CD4-positive, alpha-beta memory T cell (primary cell): Measurements from ENCODE around the gene SMAD3. TPM values are rescaled to one million over a fixed set of nuclear protein-coding genes. Genes with fewer than 3 reads are reported as not detected.

Source experiments
- CTCF ChIA-PET: fragments of 350-600 bp; sonication (Branson Sonifier 250); formaldehyde crosslinking; loops from one replicate; lab custom pipeline; 2021; ENCODE audit warnings: inconsistent platforms; ENCODE audit not compliant: partially characterized antibody; lab: Charles Lee
- POLR2A ChIA-PET: fragments of 350-600 bp; sonication (Branson Sonifier 250); formaldehyde crosslinking; loops from one replicate; lab custom pipeline; 2021; ENCODE audit not compliant: partially characterized antibody; lab: Charles Lee
- DNase-seq, 5 donors: peaks; one replicate each; pipeline versions ENCODE4 v3.0.0 to v3.0.0-alpha.2; 2020 to 2022; ENCODE audit warnings: mixed read lengths in 1 of 5
- H3K27ac ChIP-seq: one replicate; pipeline ENCODE4 v1.7.0; 2013; ENCODE audit warnings: low read depth, low read length
- H3K27me3 ChIP-seq: 2 replicates; pipeline ENCODE4 v1.7.0; 2013; ENCODE audit warnings: mild to moderate bottlenecking, low read length, moderate library complexity; ENCODE audit not compliant: insufficient read depth
- H3K36me3 ChIP-seq: 2 replicates; pipeline ENCODE4 v1.7.0; 2013; ENCODE audit warnings: mild to moderate bottlenecking, low read length, moderate library complexity; ENCODE audit not compliant: insufficient read depth
- H3K4me1 ChIP-seq: 2 replicates; pipeline ENCODE4 v1.7.0; 2013; ENCODE audit warnings: mild to moderate bottlenecking, low read length, moderate library complexity; ENCODE audit not compliant: insufficient read depth
- H3K4me3 ChIP-seq, 2 donors: one replicate each; pipeline ENCODE4 v1.7.0; 2013; ENCODE audit warnings: low read length in 2 of 2, mild to moderate bottlenecking in 1 of 2
- H3K9me3 ChIP-seq, 2 donors: one replicate each; pipeline ENCODE4 v1.7.0; 2013; ENCODE audit warnings: low read length in 2 of 2, control low read depth in 1 of 2; ENCODE audit not compliant: control insufficient read depth in 1 of 2
- H3K27ac Mint-ChIP-seq, 7 donors: one replicate each; pipeline ENCODE4 v1.8.0; 2020 to 2021; ENCODE audit warnings: mixed read lengths in 7 of 7, mild to moderate bottlenecking in 6 of 7, inconsistent platforms in 3 of 7, moderate library complexity in 3 of 7
- H3K27me3 Mint-ChIP-seq, 2 donors: one replicate each; pipeline ENCODE4 v1.8.0; 2020 to 2021; ENCODE audit warnings: mixed read lengths in 2 of 2
- H3K36me3 Mint-ChIP-seq, 2 donors: one replicate each; pipeline ENCODE4 v1.8.0; 2020 to 2021; ENCODE audit warnings: mixed read lengths in 2 of 2, inconsistent platforms in 1 of 2, mild to moderate bottlenecking in 1 of 2
- H3K4me1 Mint-ChIP-seq, 4 donors: one replicate each; pipeline ENCODE4 v1.8.0; 2020 to 2021; ENCODE audit warnings: mixed read lengths in 4 of 4, mild to moderate bottlenecking in 1 of 4
- H3K4me3 Mint-ChIP-seq, 8 donors: one replicate each; pipeline ENCODE4 v1.8.0; 2020 to 2021; ENCODE audit warnings: mixed read lengths in 8 of 8, mild to moderate bottlenecking in 7 of 8, moderate library complexity in 6 of 8, inconsistent platforms in 3 of 8
- H3K9me3 Mint-ChIP-seq, 8 donors: one replicate each; pipeline ENCODE4 v1.8.0; 2020 to 2021; ENCODE audit warnings: mixed read lengths in 8 of 8, mild to moderate bottlenecking in 5 of 8, inconsistent platforms in 3 of 8, moderate library complexity in 1 of 8
- intact Hi-C: fragments of 100-400 bp; cut with micrococcal nuclease; formaldehyde crosslinking; loops from one replicate; pipeline ENCODE4 v1.15.1; 2023
- polyA plus RNA-seq, 2 donors: library from polyadenylated mRNA; unstranded; fragments of 300-500 nt; fragmentation: Illumina TruSeq; gene quantifications; one replicate each; pipeline ENCODE4 v1.2.3, GENCODE V29; 2021
- total RNA-seq, 2 experiments: library from RNA; stranded (reverse); gene quantifications; one replicate each; pipeline ENCODE4 v1.2.3, GENCODE V29; 2021

SMAD3 gene
- total and polyA plus RNA-seq, 4 experiments from 2014 or later, result 14.6 to 197 (median 110) TPM

GRCh38 chr15:67197364-67197695 lies 131.9 kb downstream of the SMAD3 start:
- Mint-ChIP-seq H3K4me3 (peak overlapping the region in 1 of 8 donors; percentile 13), H3K36me3 (peaks cover 40 to 46% of the 10 kb centered on the region in 2 donors), H3K4me1 (peaks cover 19 to 25% (median 23%) of the 10 kb centered on the region in 4 donors), H3K27me3 (no peaks in the 10 kb centered on the region), H3K27ac (peak overlapping the region in 5 of 7 donors; percentile 32 to 90 (median 65)), H3K9me3 (peaks cover 0 to 6% (median 0%) of the 10 kb centered on the region in 8 donors)
- Histone ChIP-seq H3K27ac (no peak overlapping the region), H3K4me1 (peaks cover 7% of the 10 kb centered on the region), H3K4me3 (no peak overlapping the region), H3K9me3 (no peaks in the 10 kb centered on the region), H3K36me3 (peaks cover 9% of the 10 kb centered on the region), H3K27me3 (no peaks in the 10 kb centered on the region)
- DNase-seq, result no peak
- ChIA-PET CTCF (no interaction called here), POLR2A (interaction anchor here (1.2 to 1.5 kb wide), 4 partner anchors 93 to 165 kb away, joined by 3 to 4 read pairs (median 4); partner anchors contain the start of gene SMAD3)
- intact Hi-C loops, result loop anchor here (5.0 kb wide), 1 partner anchor 130 kb away; the partner anchor contains the start of gene SMAD3

DNA sequence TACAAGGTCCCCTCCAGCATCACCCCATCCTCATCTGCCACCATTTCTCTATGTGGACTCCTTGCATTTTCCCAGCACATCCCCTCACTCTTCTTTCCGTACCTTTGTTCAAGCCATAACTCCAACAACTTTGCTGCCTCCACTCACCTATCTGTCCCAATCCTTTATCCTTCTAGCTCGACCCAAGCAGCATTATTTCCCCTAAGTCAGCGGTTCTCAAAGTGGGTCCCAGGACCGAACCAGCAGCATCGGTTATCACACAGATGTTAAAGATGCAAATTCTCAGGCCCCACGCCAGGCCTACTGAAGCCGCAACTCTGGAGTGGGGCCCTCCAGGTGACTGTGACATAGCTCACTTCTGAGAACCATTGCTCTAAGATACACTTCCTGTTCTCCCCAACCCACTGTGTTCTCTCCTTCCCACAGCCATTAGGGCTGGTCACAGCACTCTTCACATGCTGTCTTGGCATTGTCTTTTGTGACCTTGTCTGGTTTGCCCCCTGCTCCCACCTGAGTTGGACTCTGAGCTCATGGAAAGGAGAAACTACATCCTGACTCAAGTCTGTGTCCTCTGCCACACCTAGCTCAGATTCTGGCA lies 132.9 kb downstream of the SMAD3 start:
- ChIA-PET CTCF (no interaction called here), POLR2A (interaction anchor here (0.5 to 1.5 kb wide), 12 partner anchors 10 to 759 kb away, joined by 3 to 9 read pairs (median 3); partner anchors contain the start of gene SMAD3)
- Histone ChIP-seq H3K4me3 (no peak overlapping the region), H3K9me3 (no peaks in the 10 kb centered on the region), H3K27me3 (no peaks in the 10 kb centered on the region), H3K36me3 (peaks cover 14% of the 10 kb centered on the region), H3K27ac (no peak overlapping the region), H3K4me1 (peaks cover 7% of the 10 kb centered on the region)
- Mint-ChIP-seq H3K36me3 (peaks cover 41 to 47% of the 10 kb centered on the region in 2 donors), H3K27ac (peak overlapping the region; percentile 49 to 92 (median 62)), H3K4me3 (peak overlapping the region in 2 of 8 donors; percentile 28 to 32), H3K27me3 (no peaks in the 10 kb centered on the region), H3K4me1 (peaks cover 19 to 25% (median 23%) of the 10 kb centered on the region in 4 donors), H3K9me3 (peaks cover 0 to 6% (median 0%) of the 10 kb centered on the region in 8 donors)
- intact Hi-C loops, result loop anchor here (5.0 kb wide), 1 partner anchor 131 kb away; the partner anchor contains the start of gene SMAD3
- no peak for DNase-seq

DNA sequence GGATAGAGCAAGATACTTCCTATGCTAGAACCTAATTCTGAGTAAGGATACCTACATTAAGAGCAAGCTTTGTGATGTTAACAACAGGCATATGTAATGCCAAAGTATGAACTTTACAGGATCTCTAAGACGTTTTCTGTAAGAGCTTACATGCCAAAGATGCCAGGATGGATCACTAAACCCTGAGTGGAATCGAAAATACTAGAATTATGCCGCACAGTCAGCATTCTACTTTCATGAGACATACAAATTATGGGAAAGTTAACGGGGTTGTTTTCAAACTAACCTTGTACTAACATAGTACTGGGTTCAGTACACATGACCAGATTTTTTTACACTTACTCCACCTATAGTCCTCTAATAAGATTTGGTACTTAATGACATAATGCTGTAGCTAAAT lies 134.0 kb downstream of the SMAD3 start:
- intact Hi-C loops, result loop anchor here (5.0 kb wide), 1 partner anchor 132 kb away; the partner anchor contains the start of gene SMAD3
- H3K27ac ChIP-seq, result no peak overlapping the region
- CTCF ChIA-PET, result interaction anchor here (1.2 kb wide), 2 partner anchors 15 to 253 kb away, joined by 3 read pairs; no protein-coding TSS in a partner anchor
- H3K4me1 ChIP-seq, result peaks cover 7% of the 10 kb centered on the region
- Mint-ChIP-seq H3K36me3 (peaks cover 39 to 47% of the 10 kb centered on the region in 2 donors), H3K27ac (peak overlapping the region in 2 of 7 donors; percentile 30), H3K27me3 (no peaks in the 10 kb centered on the region), H3K4me1 (peaks cover 19 to 25% (median 20%) of the 10 kb centered on the region in 4 donors), H3K9me3 (peaks cover 0 to 6% (median 0%) of the 10 kb centered on the region in 8 donors), H3K4me3 (no peak overlapping the region)
- POLR2A ChIA-PET, result interaction anchor here (1.0 to 1.2 kb wide), 2 partner anchors 9 to 134 kb away, joined by 3 read pairs; partner anchors contain the start of gene SMAD3
- H3K9me3 ChIP-seq, result no peaks in the 10 kb centered on the region
- H3K36me3 ChIP-seq, result peaks cover 20% of the 10 kb centered on the region
- no peak for DNase-seq
- H3K4me3 ChIP-seq, result no peak overlapping the region
- no peaks in the 10 kb centered on the region for H3K27me3 ChIP-seq

DNA sequence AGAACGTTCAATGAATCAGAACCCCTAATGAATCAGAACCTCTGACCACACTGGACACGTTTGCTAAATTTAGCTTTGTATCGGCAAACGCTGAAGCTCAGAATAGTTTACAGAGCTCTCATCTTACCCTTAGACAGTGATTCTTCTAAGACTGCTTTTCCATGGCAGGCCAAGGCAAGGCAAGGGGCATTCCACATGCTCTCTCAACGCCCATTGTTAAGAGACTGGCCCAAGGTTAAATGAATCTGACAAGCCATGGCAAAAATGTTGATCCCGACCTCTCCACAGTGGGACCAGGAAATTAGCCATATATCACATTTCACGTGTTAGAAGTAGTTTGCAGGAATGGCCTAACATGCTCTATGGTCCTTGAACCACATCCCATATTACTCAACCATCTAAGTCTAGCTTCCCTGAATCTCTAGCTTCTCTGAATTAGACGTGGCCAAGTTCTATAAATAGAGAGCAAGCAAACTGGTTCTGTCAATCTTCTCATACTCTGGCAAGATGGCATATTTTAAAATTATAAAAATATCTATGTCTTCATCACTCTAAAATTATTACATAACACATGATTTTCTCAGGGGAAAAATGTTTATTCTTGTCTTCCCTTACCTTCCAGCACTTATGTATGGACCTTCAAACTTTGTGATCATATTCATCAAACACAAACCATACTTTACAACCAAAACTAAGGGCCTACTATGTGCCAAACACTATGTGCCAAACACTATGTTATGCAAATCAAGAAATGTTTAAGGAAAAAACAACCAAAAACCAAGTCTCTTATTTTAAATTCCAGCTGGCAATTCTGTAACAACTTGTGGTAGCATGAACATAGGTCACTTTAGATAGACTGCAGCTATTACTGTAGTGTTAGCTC lies 134.7 kb downstream of the SMAD3 start:
- Mint-ChIP-seq H3K27ac (peak overlapping the region in 5 of 7 donors; percentile 8 to 51 (median 30)), H3K27me3 (no peaks in the 10 kb centered on the region), H3K36me3 (peaks cover 44 to 48% of the 10 kb centered on the region in 2 donors), H3K9me3 (peaks cover 0 to 6% (median 0%) of the 10 kb centered on the region in 8 donors), H3K4me3 (no peak overlapping the region), H3K4me1 (peaks cover 19 to 25% (median 20%) of the 10 kb centered on the region in 4 donors)
- POLR2A ChIA-PET, result interaction anchor here (1.0 kb wide), 1 partner anchor 134 kb away, joined by 3 read pairs; the partner anchor contains the start of gene SMAD3
- intact Hi-C loops, result loop anchor here (5.0 kb wide), 1 partner anchor 133 kb away; the partner anchor contains the start of gene SMAD3
- no peak overlapping the region for H3K27ac ChIP-seq
- no peaks in the 10 kb centered on the region for H3K27me3 ChIP-seq
- CTCF ChIA-PET, result interaction anchor here (0.8 to 1.2 kb wide), 3 partner anchors 16 to 254 kb away, joined by 3 read pairs; no protein-coding TSS in a partner anchor
- no peaks in the 10 kb centered on the region for H3K9me3 ChIP-seq
- DNase-seq, result no peak
- no peak overlapping the region for H3K4me3 ChIP-seq
- peaks cover 20% of the 10 kb centered on the region for H3K36me3 ChIP-seq
- peaks cover 7% of the 10 kb centered on the region for H3K4me1 ChIP-seq

GRCh38 chr15:67201136-67201535 lies 135.7 kb downstream of the SMAD3 start:
- intact Hi-C loops, result no loop called here
- Histone ChIP-seq H3K4me3 (no peak overlapping the region), H3K9me3 (no peaks in the 10 kb centered on the region), H3K27ac (no peak overlapping the region), H3K4me1 (peaks cover 7% of the 10 kb centered on the region), H3K36me3 (peaks cover 20% of the 10 kb centered on the region), H3K27me3 (no peaks in the 10 kb centered on the region)
- H3K27ac Mint-ChIP-seq, result peak overlapping the region in 4 of 7 donors; percentile 2 to 47 (median 32)
- DNase-seq, result no peak
- H3K9me3 Mint-ChIP-seq, result peaks cover 0 to 6% (median 0%) of the 10 kb centered on the region in 8 donors
- peaks cover 19 to 25% (median 20%) of the 10 kb centered on the region in 4 donors for H3K4me1 Mint-ChIP-seq
- ChIA-PET CTCF (no interaction called here), POLR2A (no interaction called here)
- peaks cover 52 to 56% of the 10 kb centered on the region in 2 donors for H3K36me3 Mint-ChIP-seq
- no peak overlapping the region for H3K4me3 Mint-ChIP-seq
- no peaks in the 10 kb centered on the region for H3K27me3 Mint-ChIP-seq

DNA sequence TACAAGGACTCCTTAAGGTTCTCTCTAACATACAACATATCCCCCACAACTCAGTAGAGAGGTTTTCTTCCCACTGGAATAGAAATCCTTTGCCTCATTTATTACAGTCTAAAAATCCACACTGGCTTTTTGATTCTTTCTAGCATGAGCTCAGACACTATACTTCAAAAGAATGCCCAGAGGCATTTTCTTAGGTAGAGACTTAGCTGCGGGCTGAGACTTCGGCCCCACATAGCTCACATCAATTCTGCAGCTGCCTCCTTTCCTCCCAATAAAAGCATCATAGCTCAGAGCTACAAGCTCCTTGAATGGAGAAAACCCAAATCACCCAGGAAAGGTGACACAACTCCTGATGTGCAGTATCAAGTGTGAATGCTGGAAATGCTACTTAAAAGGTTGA lies 136.7 kb downstream of the SMAD3 start:
- H3K27ac ChIP-seq, result no peak overlapping the region
- H3K27me3 ChIP-seq, result no peaks in the 10 kb centered on the region
- H3K27me3 Mint-ChIP-seq, result no peaks in the 10 kb centered on the region
- peaks cover 13 to 22% (median 15%) of the 10 kb centered on the region in 4 donors for H3K4me1 Mint-ChIP-seq
- peaks cover 46 to 62% of the 10 kb centered on the region in 2 donors for H3K36me3 Mint-ChIP-seq
- peak overlapping the region in 2 of 7 donors; percentile 18 to 32 for H3K27ac Mint-ChIP-seq
- H3K4me3 Mint-ChIP-seq, result no peak overlapping the region
- H3K9me3 Mint-ChIP-seq, result peaks cover 0 to 1% (median 0%) of the 10 kb centered on the region in 8 donors
- no peaks in the 10 kb centered on the region for H3K9me3 ChIP-seq
- no peak overlapping the region for H3K4me3 ChIP-seq
- intact Hi-C loops, result no loop called here
- CTCF ChIA-PET, result no interaction called here
- POLR2A ChIA-PET, result no interaction called here
- H3K36me3 ChIP-seq, result peaks cover 20% of the 10 kb centered on the region
- DNase-seq, result no peak
- H3K4me1 ChIP-seq, result peaks cover 7% of the 10 kb centered on the region
